Measurements from ENCODE around the gene SDR42E2. TPM values are rescaled to one million over a fixed set of nuclear protein-coding genes. Genes with fewer than 3 reads are reported as not detected.

The SDR42E2 gene
- total and polyA plus RNA-seq, 2 of the 8 experiments (the other 6 are each of a cell fraction or from before 2014, with no cell fraction given), result 0.08 TPM; not detected in 1

DNA sequence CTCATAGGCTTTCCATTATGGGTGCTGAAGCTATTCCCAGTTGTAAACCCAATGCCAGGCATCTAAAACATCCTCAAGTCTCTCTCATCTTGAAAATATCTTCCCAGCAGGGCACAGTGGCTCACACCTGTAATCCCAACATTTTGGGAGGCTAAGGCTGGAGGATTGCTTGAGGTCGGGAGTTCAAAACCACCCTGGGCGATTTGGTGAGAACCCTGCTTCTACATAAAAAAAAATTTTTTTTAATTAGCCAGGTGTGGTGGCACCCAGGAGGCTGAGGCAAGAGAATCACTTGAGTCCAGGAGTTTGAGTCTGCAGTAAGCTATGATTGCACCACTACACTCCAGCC, 30.7 kb downstream of the SDR42E2 start:
- Histone ChIP-seq H2BK5ac (ENCODE audit: low read depth, low read length) (no peak overlapping the region), H3K27ac (ENCODE audit: low read depth, low read length) (no peak overlapping the region)

More for the DNA sequence above, 30.7 kb downstream of the SDR42E2 start:
- Histone ChIP-seq H3K23ac (ENCODE audit: insufficient read length) (no peak overlapping the region), H3K14ac (ENCODE audit: insufficient read length) (no peak overlapping the region), H3K79me2 (ENCODE audit: control insufficient read depth in 1 of 2, insufficient read depth in 2 of 2, low read length in 2 of 2) (no peaks in the 10 kb centered on the region), H4K5ac (ENCODE audit: insufficient read length, low read depth, low read length) (no peak overlapping the region), H4K20me1 (replicated peaks in 1 of 2; ENCODE audit: control insufficient read depth in 1 of 2, insufficient read depth in 2 of 2, low read length in 2 of 2) (no peaks in the 10 kb centered on the region), H3K4ac (replicated peaks; ENCODE audit: insufficient read length, low read depth, low read length) (no peak overlapping the region), H2BK15ac (ENCODE audit: low read length) (no peak overlapping the region), H3K79me1 (ENCODE audit: low read depth, low read length) (no peaks in the 10 kb centered on the region), H2AK5ac (ENCODE audit: low read depth, low read length) (no peak overlapping the region), H2AFZ (ENCODE audit: low read length) (no peak overlapping the region), H4K91ac (replicated peaks; ENCODE audit: insufficient read length, low read length) (no peak overlapping the region), H3K36me3 (ENCODE audit: control insufficient read depth in 2 of 4, insufficient read depth in 4 of 4, low read length in 3 of 4) (no peaks in the 10 kb centered on the region), H3K9ac (replicated peaks in 1 of 4; ENCODE audit: extremely low read depth in 1 of 4, low read depth in 3 of 4, low read length in 3 of 4) (no peak overlapping the region), H3K18ac (ENCODE audit: extremely low read depth, low read length) (no peak overlapping the region), H3K4me3 (ENCODE audit: extremely low read depth in 1 of 4, insufficient read depth in 2 of 4, low read depth in 3 of 4, low read length in 4 of 4) (no peak overlapping the region), H3K27me3 (replicated peaks in 1 of 4; ENCODE audit: control insufficient read depth in 3 of 4, extremely low read depth in 1 of 4, insufficient read depth in 3 of 4, low read length in 3 of 4) (peaks cover 0 to 6% (median 2%) of the 10 kb centered on the region in 4 experiments; a peak in 4 of 7 replicates), H3K9me3 (ENCODE audit: insufficient read depth in 2 of 2, low read depth in 1 of 2, low read length in 1 of 2) (no peaks in the 10 kb centered on the region), H2BK12ac (ENCODE audit: low read depth, low read length) (no peak overlapping the region), H4K8ac (ENCODE audit: extremely low read depth, insufficient read depth, low read length) (no peak overlapping the region), H2BK120ac (replicated peaks; ENCODE audit: low read depth, low read length) (no peak overlapping the region), H2BK20ac (ENCODE audit: low read length) (no peak overlapping the region), H3K4me1 (replicated peaks in 1 of 4; ENCODE audit: control insufficient read depth in 3 of 4, insufficient read depth in 4 of 4, low read length in 3 of 4) (peaks cover 4 to 14% (median 10%) of the 10 kb centered on the region in 4 experiments; a peak in 6 of 7 replicates), H3K4me2 (ENCODE audit: insufficient read depth in 1 of 2, low read depth in 2 of 2, low read length in 2 of 2) (no peak overlapping the region), H3K56ac (replicated peaks; ENCODE audit: insufficient read length, low read depth, low read length) (no peak overlapping the region), H3K23me2 (ENCODE audit: low read depth, low read length) (peaks cover 8% of the 10 kb centered on the region)
- CTCF ChIA-PET (ENCODE audit: partially characterized antibody), result interaction anchor here (0.7 to 1.4 kb wide), 3 partner anchors 9 to 107 kb away, joined by 3 to 5 read pairs (median 3); no protein-coding TSS in a partner anchor
- TF ChIP-seq RXRA (IDR thresholded peaks at IDR 0.05; ENCODE audit: insufficient read depth, low read depth, low read length) (no peak), TBP (IDR thresholded peaks at IDR 0.05; ENCODE audit: low read depth, low read length) (0 out of 2 replicates have a peak, but pooled peaks have one; percentile 22), HDAC2 (IDR thresholded peaks at IDR 0.05; ENCODE audit: borderline replicate concordance in 1 of 2, low read depth in 2 of 2, low read length in 2 of 2) (no peak)
- POLR2A ChIA-PET (ENCODE audit: partially characterized antibody), result interaction anchor here (1.2 to 2.0 kb wide), 2 partner anchors 11 to 13 kb away, joined by 6 to 7 read pairs; partner anchors contain the start of gene EEF2K
- DNase-seq (ENCODE audit: low read depth in 1 of 2, low spot score in 2 of 2) (no peak), FAIRE-seq (no peak)
- WGBS, 2 experiments (ENCODE audit: extremely low coverage in 1 of 2, insufficient coverage in 1 of 2, insufficient read length in 1 of 2, insufficient replicate concordance in 2 of 2, low coverage in 1 of 2, low lambda C conversion rate in 2 of 2, missing lambda C conversion rate in 1 of 2), result 92% methylated on average over 2 of the region's 2 CpGs; no CpG with 5 or more reads in 1 of the 2 experiments
